KOPT-K1 (cell line): Measurements from ENCODE around the gene OLFM2.

ENCODE experiments used
- H3K27ac ChIP-seq: fragments of 200-600 bp; sonication (generic); 2 replicates; pipeline ENCODE4 v1.5.1; 2016; ENCODE audit warnings: antibody characterized with exemption, mild to moderate bottlenecking, low read depth, low read length; ENCODE audit not compliant: poor library complexity, severe bottlenecking
- H3K36me3 ChIP-seq: fragments of 200-600 bp; sonication (generic); 2 replicates; pipeline ENCODE4 v1.5.1; 2017; ENCODE audit warnings: antibody characterized with exemption, mild to moderate bottlenecking, low read length, moderate library complexity; ENCODE audit not compliant: insufficient read depth
- H3K9me3 ChIP-seq: fragments of 200-600 bp; sonication (generic); 2 replicates; pipeline ENCODE4 v1.5.1; 2017; ENCODE audit warnings: antibody characterized with exemption, low read length, mild to moderate bottlenecking; ENCODE audit not compliant: insufficient read depth, poor library complexity, severe bottlenecking

OLFM2 gene

GRCh38 chr19:9901642-9902041, 34.7 kb downstream of the OLFM2 start:
- no peaks in the 10 kb centered on the region for H3K9me3 ChIP-seq
- no peaks in the 10 kb centered on the region for H3K36me3 ChIP-seq
- H3K27ac ChIP-seq = no peak overlapping the region

GRCh38 chr19:9901020-9901419, 35.3 kb downstream of the OLFM2 start:
- no peaks in the 10 kb centered on the region for H3K36me3 ChIP-seq
- H3K9me3 ChIP-seq = no peaks in the 10 kb centered on the region
- H3K27ac ChIP-seq = no peak overlapping the region

- Histone ChIP-seq H3K36me3 (no peaks in the 10 kb centered on the region), H3K9me3 (no peaks in the 10 kb centered on the region), H3K27ac (no peak overlapping the region)
These were observed 44.5 kb downstream of the OLFM2 start for GRCh38 chr19:9891609-9892373.

GRCh38 chr19:9885077-9885552, 51.2 kb downstream of the OLFM2 start:
- Histone ChIP-seq H3K27ac (no peak overlapping the region), H3K36me3 (no peaks in the 10 kb centered on the region), H3K9me3 (no peaks in the 10 kb centered on the region)

- H3K27ac ChIP-seq = no peak overlapping the region
- H3K36me3 ChIP-seq = no peaks in the 10 kb centered on the region
These were observed 52.6 kb downstream of the OLFM2 start for GRCh38 chr19:9883764-9884163.

GRCh38 chr19:9883231-9883758, 53.0 kb downstream of the OLFM2 start:
- H3K27ac ChIP-seq = no peak overlapping the region

More at GRCh38 chr19:9883764-9884163, 52.6 kb downstream of the OLFM2 start:
- H3K9me3 ChIP-seq = no peaks in the 10 kb centered on the region

GRCh38 chr19:9881720-9882119, 54.6 kb downstream of the OLFM2 start:
- no peak overlapping the region for H3K27ac ChIP-seq
- no peaks in the 10 kb centered on the region for H3K36me3 ChIP-seq
- no peaks in the 10 kb centered on the region for H3K9me3 ChIP-seq

More at GRCh38 chr19:9883231-9883758, 53.0 kb downstream of the OLFM2 start:
- H3K36me3 ChIP-seq = no peaks in the 10 kb centered on the region
- H3K9me3 ChIP-seq = no peaks in the 10 kb centered on the region

GRCh38 chr19:9878511-9879196, 57.7 kb downstream of the OLFM2 start:
- no peak overlapping the region for H3K27ac ChIP-seq
- H3K9me3 ChIP-seq = no peaks in the 10 kb centered on the region
- no peaks in the 10 kb centered on the region for H3K36me3 ChIP-seq

GRCh38 chr19:9877780-9878510, 58.4 kb downstream of the OLFM2 start:
- Histone ChIP-seq H3K9me3 (no peaks in the 10 kb centered on the region), H3K27ac (no peak overlapping the region)

GRCh38 chr19:9875796-9876195, 60.5 kb downstream of the OLFM2 start:
- Histone ChIP-seq H3K27ac (no peak overlapping the region), H3K9me3 (no peaks in the 10 kb centered on the region), H3K36me3 (no peaks in the 10 kb centered on the region)

More at GRCh38 chr19:9877780-9878510, 58.4 kb downstream of the OLFM2 start:
- no peaks in the 10 kb centered on the region for H3K36me3 ChIP-seq

- no peak overlapping the region for H3K27ac ChIP-seq
- no peaks in the 10 kb centered on the region for H3K9me3 ChIP-seq
- H3K36me3 ChIP-seq = no peaks in the 10 kb centered on the region
These were observed 61.2 kb downstream of the OLFM2 start for GRCh38 chr19:9875031-9875627.

- H3K9me3 ChIP-seq = no peaks in the 10 kb centered on the region
- H3K36me3 ChIP-seq = no peaks in the 10 kb centered on the region
- H3K27ac ChIP-seq = no peak overlapping the region
These were observed 63.6 kb downstream of the OLFM2 start for GRCh38 chr19:9872618-9873242.

GRCh38 chr19:9871626-9872338, 64.5 kb downstream of the OLFM2 start:
- no peak overlapping the region for H3K27ac ChIP-seq
- no peaks in the 10 kb centered on the region for H3K36me3 ChIP-seq
- H3K9me3 ChIP-seq = no peaks in the 10 kb centered on the region
